Colonic mucosa (tissue), 4 donors: Measurements from ENCODE around the gene THOC2. TPM values are rescaled to one million over a fixed set of nuclear protein-coding genes. Genes with fewer than 3 reads are reported as not detected.

Experiments used
- DNase-seq: peaks from one replicate; pipeline ENCODE4 v3.0.0-alpha.2; 2020
- H3K27ac ChIP-seq: fragments of 200-600 bp; one replicate; pipeline ENCODE4 v1.8.0; 2021
- H3K27me3 ChIP-seq: fragments of 200-600 bp; one replicate; pipeline ENCODE4 v1.8.0; 2021
- H3K36me3 ChIP-seq: fragments of 200-600 bp; one replicate; pipeline ENCODE4 v1.8.0; 2021
- H3K4me1 ChIP-seq: fragments of 200-600 bp; one replicate; pipeline ENCODE4 v1.8.0; 2021; ENCODE audit warnings: mild to moderate bottlenecking
- H3K4me3 ChIP-seq: fragments of 200-600 bp; one replicate; pipeline ENCODE4 v1.8.0; 2021
- H3K9ac ChIP-seq, 2 donors: one replicate each; pipeline ENCODE4 v1.7.0; 2013; ENCODE audit warnings: control low read depth in 2 of 2, low read depth in 2 of 2, low read length in 2 of 2
- H3K9me3 ChIP-seq: fragments of 200-600 bp; one replicate; pipeline ENCODE4 v1.8.0; 2021
- intact Hi-C: fragments of 100-400 bp; cut with DNase I; formaldehyde crosslinking; loops from one replicate; pipeline ENCODE4 v1.14.1; 2022
- total RNA-seq, 2 donors: library from RNA; stranded (reverse); fragmentation: NEBNext Ultra II Directional in 1 of 2; extraction: Animal tissue kit (Norgen Biotek cat#: 25700) in 1 of 2; gene quantifications; one replicate each; pipeline ENCODE4 v1.2.1, GENCODE V29; 2021
- TF ChIP-seq, protein P1 (sequence below): fragments of 200-600 bp; IDR thresholded peaks from one replicate; pipeline ENCODE4 v1.8.0; 2022; ENCODE audit warnings: antibody characterized with exemption, mild to moderate bottlenecking
- donor health status: healthy.
- donor health status: DM: no; HTN: no; CAD: no.
- donor health status: DM: no; HTN: no; CAD: no.

Gene THOC2
- total RNA-seq, 2 donors from 2014 or later = 60.7 to 68.2 TPM

DNA sequence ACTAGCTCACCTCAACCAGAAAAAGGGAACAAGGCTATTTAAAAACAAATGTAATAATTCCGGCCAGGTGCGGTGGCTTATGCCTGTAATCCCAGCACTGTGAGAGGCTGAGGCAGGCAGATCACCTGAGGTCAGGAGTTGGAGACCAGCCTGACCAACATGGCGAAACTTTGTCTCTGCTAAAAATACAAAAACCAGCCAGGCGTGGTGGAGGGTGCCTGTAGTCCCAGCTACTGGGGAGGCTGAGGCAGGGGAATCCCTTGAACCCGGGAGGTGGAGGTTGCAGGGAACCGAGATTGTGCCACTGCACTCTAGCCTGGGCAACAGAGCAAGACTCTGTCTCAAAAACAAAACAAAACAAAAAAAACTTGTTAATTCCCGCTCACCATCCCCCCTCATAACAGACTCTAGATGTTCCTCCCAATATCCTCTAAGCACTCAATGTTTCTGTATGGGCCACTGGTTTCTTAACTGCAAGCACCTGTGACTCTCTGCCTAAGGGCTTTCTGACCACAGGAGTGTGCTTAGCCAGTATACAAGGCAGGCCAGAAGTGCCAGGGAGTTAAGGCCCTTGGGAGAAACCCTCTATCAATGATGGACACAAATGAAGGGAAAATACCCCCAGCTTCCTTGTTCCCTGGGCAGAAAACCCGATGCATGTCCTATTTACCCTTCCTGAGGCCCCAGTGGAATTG, 21.0 kb upstream of the THOC2 start:
- H3K36me3 ChIP-seq = no peaks in the 10 kb centered on the region
- H3K4me3 ChIP-seq = no peak overlapping the region
- no peak overlapping the region for H3K9ac ChIP-seq
- intact Hi-C loops = no loop called here
- DNase-seq = no peak
- H3K27me3 ChIP-seq = no peaks in the 10 kb centered on the region
- H3K27ac ChIP-seq = no peak overlapping the region
- no peaks in the 10 kb centered on the region for H3K4me1 ChIP-seq
- no peaks in the 10 kb centered on the region for H3K9me3 ChIP-seq
- TF ChIP-seq, protein P1, sequence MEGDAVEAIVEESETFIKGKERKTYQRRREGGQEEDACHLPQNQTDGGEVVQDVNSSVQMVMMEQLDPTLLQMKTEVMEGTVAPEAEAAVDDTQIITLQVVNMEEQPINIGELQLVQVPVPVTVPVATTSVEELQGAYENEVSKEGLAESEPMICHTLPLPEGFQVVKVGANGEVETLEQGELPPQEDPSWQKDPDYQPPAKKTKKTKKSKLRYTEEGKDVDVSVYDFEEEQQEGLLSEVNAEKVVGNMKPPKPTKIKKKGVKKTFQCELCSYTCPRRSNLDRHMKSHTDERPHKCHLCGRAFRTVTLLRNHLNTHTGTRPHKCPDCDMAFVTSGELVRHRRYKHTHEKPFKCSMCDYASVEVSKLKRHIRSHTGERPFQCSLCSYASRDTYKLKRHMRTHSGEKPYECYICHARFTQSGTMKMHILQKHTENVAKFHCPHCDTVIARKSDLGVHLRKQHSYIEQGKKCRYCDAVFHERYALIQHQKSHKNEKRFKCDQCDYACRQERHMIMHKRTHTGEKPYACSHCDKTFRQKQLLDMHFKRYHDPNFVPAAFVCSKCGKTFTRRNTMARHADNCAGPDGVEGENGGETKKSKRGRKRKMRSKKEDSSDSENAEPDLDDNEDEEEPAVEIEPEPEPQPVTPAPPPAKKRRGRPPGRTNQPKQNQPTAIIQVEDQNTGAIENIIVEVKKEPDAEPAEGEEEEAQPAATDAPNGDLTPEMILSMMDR = no peak

DNA sequence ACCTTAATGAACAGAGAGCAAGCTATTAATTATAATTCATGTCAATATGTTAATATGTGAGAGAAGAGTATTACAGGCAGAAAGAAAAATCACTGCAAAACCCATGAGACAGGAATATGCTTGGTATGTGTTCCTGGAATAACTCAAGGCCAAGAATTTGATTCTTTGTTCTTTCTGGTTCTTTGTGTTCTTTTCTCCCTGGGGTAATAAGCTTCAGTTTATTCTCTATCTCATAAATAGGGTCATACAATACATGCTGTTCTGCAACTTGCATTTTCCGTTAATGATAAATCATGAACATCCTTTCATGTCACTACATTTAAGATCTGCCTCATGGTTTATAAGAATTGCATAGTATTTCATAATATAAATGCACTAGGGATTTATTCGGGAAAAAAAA, 16.8 kb upstream of the THOC2 start:
- Histone ChIP-seq H3K27ac (no peak overlapping the region), H3K27me3 (no peaks in the 10 kb centered on the region), H3K4me1 (no peaks in the 10 kb centered on the region), H3K36me3 (no peaks in the 10 kb centered on the region), H3K9ac (no peak overlapping the region), H3K9me3 (no peaks in the 10 kb centered on the region), H3K4me3 (no peak overlapping the region)
- DNase-seq = no peak
- TF ChIP-seq, protein P1 = no peak
- intact Hi-C loops = no loop called here

DNA sequence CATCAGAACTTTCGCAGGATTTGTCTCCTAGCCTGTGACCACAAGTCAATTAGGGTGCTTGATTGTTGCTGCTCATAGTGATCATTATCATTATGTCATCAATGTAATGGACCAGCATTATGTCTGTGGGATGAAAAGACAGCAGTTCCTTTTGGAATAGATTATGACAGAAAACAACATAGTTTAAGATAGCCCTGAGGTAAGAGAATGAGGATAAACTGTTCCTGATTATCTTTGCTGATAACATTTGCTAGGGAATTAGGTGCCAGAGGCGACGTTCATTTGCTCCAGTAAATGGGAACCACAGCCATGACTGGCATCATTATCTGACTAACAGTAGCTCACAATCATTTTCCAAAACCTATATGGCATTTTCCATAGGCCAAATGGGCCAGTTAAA, 12.7 kb upstream of the THOC2 start:
- TF ChIP-seq, protein P1 = no peak
- H3K27me3 ChIP-seq = no peaks in the 10 kb centered on the region
- H3K9ac ChIP-seq = no peak overlapping the region
- no peak for DNase-seq
- no peaks in the 10 kb centered on the region for H3K36me3 ChIP-seq
- no peaks in the 10 kb centered on the region for H3K4me1 ChIP-seq
- intact Hi-C loops = no loop called here
- H3K9me3 ChIP-seq = no peaks in the 10 kb centered on the region
- H3K27ac ChIP-seq = no peak overlapping the region
- H3K4me3 ChIP-seq = no peak overlapping the region

GRCh38 chrX:123743312-123743711, 10.5 kb upstream of the THOC2 start:
- Histone ChIP-seq H3K27me3 (no peaks in the 10 kb centered on the region), H3K36me3 (no peaks in the 10 kb centered on the region), H3K27ac (no peak overlapping the region), H3K9me3 (no peaks in the 10 kb centered on the region), H3K4me3 (no peak overlapping the region), H3K9ac (no peak overlapping the region), H3K4me1 (no peaks in the 10 kb centered on the region)
- intact Hi-C loops = no loop called here
- no peak for DNase-seq
- TF ChIP-seq, protein P1 = no peak

DNA sequence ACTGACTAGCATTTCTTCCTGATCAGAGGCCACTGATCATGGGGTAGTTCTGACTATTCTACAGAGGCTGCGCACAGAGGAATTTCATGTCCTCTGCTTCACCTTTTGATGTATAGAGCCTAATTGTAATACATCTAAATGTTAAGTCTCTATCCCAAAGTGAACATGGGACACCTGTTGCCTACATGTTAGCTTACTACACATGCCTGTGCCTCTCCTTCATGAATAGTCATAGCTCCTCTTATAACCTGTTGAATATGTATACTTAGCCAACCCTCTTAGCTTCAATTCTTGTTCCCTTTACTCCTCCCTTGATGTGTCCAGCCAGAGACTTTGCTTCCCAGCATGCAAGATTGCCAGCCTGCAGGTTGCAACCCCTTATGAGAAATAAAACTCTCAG, 9.6 kb upstream of the THOC2 start:
- no peak for DNase-seq

More for the DNA sequence above, 9.6 kb upstream of the THOC2 start:
- Histone ChIP-seq H3K9ac (no peak overlapping the region), H3K27ac (no peak overlapping the region), H3K27me3 (no peaks in the 10 kb centered on the region), H3K36me3 (no peaks in the 10 kb centered on the region), H3K9me3 (no peaks in the 10 kb centered on the region), H3K4me1 (no peaks in the 10 kb centered on the region), H3K4me3 (no peak overlapping the region)
- TF ChIP-seq, protein P1 = no peak
- intact Hi-C loops = no loop called here
